ENCODE measurements around the gene UBASH3A. TPM values are rescaled to one million over a fixed set of nuclear protein-coding genes. Genes with fewer than 3 reads are reported as not detected.

UBASH3A gene
- total and polyA plus RNA-seq, 4 donors: 0.58 to 0.88 (median 0.67) TPM

- no peak for ATAC-seq (ENCODE audit: insufficient read depth, low FRiP score)
- no peak for TF ChIP-seq CTCF (IDR thresholded peaks at IDR 0.05; ENCODE audit: control extremely low read depth, extremely low read depth)
- H3K4me1 ChIP-seq (ENCODE audit: control insufficient read depth in 5 of 5, insufficient read depth in 5 of 5, low read length in 5 of 5): no peaks in the 10 kb centered on the region
Observed at GRCh38 chr21:42447732-42448131, 44.0 kb downstream of the UBASH3A start.

GRCh38 chr21:42448686-42449085, 45.0 kb downstream of the UBASH3A start:
- WGBS, 2 donors: 80 to 86% methylated on average over 3 of the region's 3 CpGs
- DNase-seq (no peak), ATAC-seq (ENCODE audit: insufficient read depth, low FRiP score) (no peak)
- H3K4me1 ChIP-seq (ENCODE audit: control insufficient read depth in 5 of 5, insufficient read depth in 5 of 5, low read length in 5 of 5): no peaks in the 10 kb centered on the region
- H3K9ac ChIP-seq (ENCODE audit: insufficient read depth in 1 of 2, low read length in 2 of 2): no peak overlapping the region
- H3K27me3 ChIP-seq (ENCODE audit: control insufficient read depth in 3 of 3, insufficient read depth in 3 of 3, low read length in 2 of 3): no peaks in the 10 kb centered on the region
- peaks cover 0 to 3% (median 0%) of the 10 kb centered on the region in 4 donors for H3K9me3 ChIP-seq (ENCODE audit: control insufficient read depth in 4 of 4, insufficient read depth in 3 of 4, low read length in 3 of 4)
- no peaks in the 10 kb centered on the region for H3K36me3 ChIP-seq (ENCODE audit: control insufficient read depth in 4 of 4, insufficient read depth in 4 of 4, low read length in 4 of 4)
- H3K27ac ChIP-seq (ENCODE audit: low read depth in 1 of 2, low read length in 1 of 2): no peak overlapping the region
- H3K4me3 ChIP-seq: no peak overlapping the region
- TF ChIP-seq CTCF (IDR thresholded peaks at IDR 0.05; ENCODE audit: control extremely low read depth, extremely low read depth): no peak

More at GRCh38 chr21:42447732-42448131, 44.0 kb downstream of the UBASH3A start:
- no peak for DNase-seq
- Histone ChIP-seq H3K27ac (ENCODE audit: low read depth in 1 of 2, low read length in 1 of 2) (no peak overlapping the region), H3K4me3 (no peak overlapping the region), H3K9ac (ENCODE audit: insufficient read depth in 1 of 2, low read length in 2 of 2) (no peak overlapping the region), H3K27me3 (ENCODE audit: control insufficient read depth in 3 of 3, insufficient read depth in 3 of 3, low read length in 2 of 3) (no peaks in the 10 kb centered on the region), H3K9me3 (ENCODE audit: control insufficient read depth in 4 of 4, insufficient read depth in 3 of 4, low read length in 3 of 4) (peaks cover 0 to 3% (median 0%) of the 10 kb centered on the region in 4 donors), H3K36me3 (ENCODE audit: control insufficient read depth in 4 of 4, insufficient read depth in 4 of 4, low read length in 4 of 4) (no peaks in the 10 kb centered on the region)
- 94 to 98% methylated on average over 10 of the region's 10 CpGs for WGBS, 2 donors

GRCh38 chr21:42451941-42452340, 48.2 kb downstream of the UBASH3A start:
- ATAC-seq (ENCODE audit: insufficient read depth, low FRiP score) (no peak), DNase-seq (no peak)
- no peaks in the 10 kb centered on the region for H3K9me3 ChIP-seq (ENCODE audit: control insufficient read depth in 4 of 4, insufficient read depth in 3 of 4, low read length in 3 of 4)
- H3K36me3 ChIP-seq (ENCODE audit: control insufficient read depth in 4 of 4, insufficient read depth in 4 of 4, low read length in 4 of 4): no peaks in the 10 kb centered on the region
- no peak overlapping the region for H3K27ac ChIP-seq (ENCODE audit: low read depth in 1 of 2, low read length in 1 of 2)
- no peaks in the 10 kb centered on the region for H3K27me3 ChIP-seq (ENCODE audit: control insufficient read depth in 3 of 3, insufficient read depth in 3 of 3, low read length in 2 of 3)
- 95 to 96% methylated on average over 9 of the region's 9 CpGs for WGBS, 2 donors
- no peaks in the 10 kb centered on the region for H3K4me1 ChIP-seq (ENCODE audit: control insufficient read depth in 5 of 5, insufficient read depth in 5 of 5, low read length in 5 of 5)
- no peak for TF ChIP-seq CTCF (IDR thresholded peaks at IDR 0.05; ENCODE audit: control extremely low read depth, extremely low read depth)
- H3K4me3 ChIP-seq: no peak overlapping the region
- H3K9ac ChIP-seq (ENCODE audit: insufficient read depth in 1 of 2, low read length in 2 of 2): no peak overlapping the region
